ENCODE data around the gene TUBB4B.

GRCh38 chr9:137198051-137198901 lies 42.8 kb upstream of the TUBB4B start:
- TF ChIP-seq, protein P1, sequence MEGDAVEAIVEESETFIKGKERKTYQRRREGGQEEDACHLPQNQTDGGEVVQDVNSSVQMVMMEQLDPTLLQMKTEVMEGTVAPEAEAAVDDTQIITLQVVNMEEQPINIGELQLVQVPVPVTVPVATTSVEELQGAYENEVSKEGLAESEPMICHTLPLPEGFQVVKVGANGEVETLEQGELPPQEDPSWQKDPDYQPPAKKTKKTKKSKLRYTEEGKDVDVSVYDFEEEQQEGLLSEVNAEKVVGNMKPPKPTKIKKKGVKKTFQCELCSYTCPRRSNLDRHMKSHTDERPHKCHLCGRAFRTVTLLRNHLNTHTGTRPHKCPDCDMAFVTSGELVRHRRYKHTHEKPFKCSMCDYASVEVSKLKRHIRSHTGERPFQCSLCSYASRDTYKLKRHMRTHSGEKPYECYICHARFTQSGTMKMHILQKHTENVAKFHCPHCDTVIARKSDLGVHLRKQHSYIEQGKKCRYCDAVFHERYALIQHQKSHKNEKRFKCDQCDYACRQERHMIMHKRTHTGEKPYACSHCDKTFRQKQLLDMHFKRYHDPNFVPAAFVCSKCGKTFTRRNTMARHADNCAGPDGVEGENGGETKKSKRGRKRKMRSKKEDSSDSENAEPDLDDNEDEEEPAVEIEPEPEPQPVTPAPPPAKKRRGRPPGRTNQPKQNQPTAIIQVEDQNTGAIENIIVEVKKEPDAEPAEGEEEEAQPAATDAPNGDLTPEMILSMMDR (IDR thresholded peaks at IDR 0.05), result no peak
- no peak for TF ChIP-seq POLR2AphosphoS5 (IDR thresholded peaks at IDR 0.05)
- no peak for TF ChIP-seq POLR2A (IDR thresholded peaks at IDR 0.05)
- TF ChIP-seq EP300 (IDR thresholded peaks at IDR 0.05), result no peak
